OCI-LY3 (cell line): ENCODE data around the gene FAM204A.

Source experiments
- CTCF ChIP-seq: fragments of 200-600, 300-600 bp; sonication (generic); IDR thresholded peaks from 2 replicates; pipeline ENCODE4 v1.5.1; 2014; ENCODE audit warnings: antibody characterized with exemption, low read length, low read depth
- EZH2phosphoT487 ChIP-seq: fragments of 200-600 bp; shearing (Covaris generic); IDR thresholded peaks from 2 replicates; pipeline ENCODE4 v1.6.1; 2018; ENCODE audit warnings: antibody characterized with exemption, mixed run types, low read depth

DNA sequence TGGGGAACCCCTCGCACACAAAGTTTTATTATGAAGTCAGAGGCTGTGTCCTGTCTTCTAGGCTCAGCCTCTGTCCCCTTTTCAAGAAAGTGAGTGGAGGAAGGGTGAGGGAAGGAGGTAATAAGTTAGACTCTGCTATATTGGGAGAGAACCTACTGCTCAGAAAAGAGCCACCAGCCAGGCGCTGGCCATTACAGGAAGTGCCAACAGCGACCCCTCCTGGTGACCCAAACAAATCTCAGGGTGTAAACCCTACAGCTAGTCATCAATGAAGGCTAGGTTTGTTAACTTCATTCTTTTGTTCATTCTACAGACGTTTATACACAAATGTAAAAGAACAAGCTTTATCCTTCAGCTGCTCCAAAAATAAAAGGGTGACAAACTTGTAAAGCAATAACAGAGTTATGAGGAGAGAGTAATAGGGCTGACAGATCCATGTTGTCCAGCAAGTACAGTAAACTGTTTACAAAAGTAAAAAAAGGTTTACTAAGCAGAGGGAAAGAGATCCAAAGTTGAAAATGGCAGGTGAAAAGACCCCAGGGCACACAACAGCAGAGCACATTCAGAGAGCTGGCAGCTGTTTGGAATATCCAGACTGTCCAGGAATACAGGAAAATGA is 82.7 kb downstream of the FAM204A start:
- TF ChIP-seq CTCF (peak; percentile 65), EZH2phosphoT487 (no peak)
